ENCODE results near the gene EHD1. TPM values are rescaled to one million over a fixed set of nuclear protein-coding genes. Genes with fewer than 3 reads are reported as not detected.

EHD1 gene
- total RNA-seq, 6 donors from 2014 or later, result 43.0 to 167 (median 103) TPM

DNA sequence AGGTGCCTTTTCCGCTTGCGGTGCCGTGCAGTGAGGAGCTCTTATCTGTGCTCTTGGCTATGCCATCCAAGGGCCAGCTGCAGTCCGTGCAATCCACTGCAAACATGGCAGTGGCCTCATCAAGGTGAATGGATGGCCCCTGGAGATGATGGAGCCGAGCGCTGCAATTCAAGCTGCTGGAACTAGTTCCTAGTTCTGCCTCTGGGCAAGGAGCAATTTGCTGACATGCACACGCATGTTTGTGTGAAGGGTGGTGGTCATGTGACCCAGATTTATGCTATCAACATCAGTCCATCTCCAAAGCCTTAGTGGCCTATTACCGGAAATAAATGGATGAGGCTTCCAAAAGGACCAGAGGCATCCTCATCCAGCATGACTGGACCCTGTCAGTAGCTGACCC, 3.1 kb upstream of the EHD1 start:
- ATAC-seq (ENCODE audit: low FRiP score in 2 of 2) (no peak), DNase-seq (peak in 1 of 2 donors; percentile 17)
- Histone ChIP-seq H3K9me3 (no peaks in the 10 kb centered on the region), H3K27ac (peak overlapping the region in 1 of 4 donors; percentile 11), H3K4me1 (peaks cover 32 to 44% (median 40%) of the 10 kb centered on the region in 4 donors), H3K4me3 (no peak overlapping the region), H3K27me3 (no peaks in the 10 kb centered on the region), H3K36me3 (no peaks in the 10 kb centered on the region)
- WGBS, 2 donors, result 74 to 80% methylated on average over 8 of the region's 8 CpGs
- TF ChIP-seq, protein P1, sequence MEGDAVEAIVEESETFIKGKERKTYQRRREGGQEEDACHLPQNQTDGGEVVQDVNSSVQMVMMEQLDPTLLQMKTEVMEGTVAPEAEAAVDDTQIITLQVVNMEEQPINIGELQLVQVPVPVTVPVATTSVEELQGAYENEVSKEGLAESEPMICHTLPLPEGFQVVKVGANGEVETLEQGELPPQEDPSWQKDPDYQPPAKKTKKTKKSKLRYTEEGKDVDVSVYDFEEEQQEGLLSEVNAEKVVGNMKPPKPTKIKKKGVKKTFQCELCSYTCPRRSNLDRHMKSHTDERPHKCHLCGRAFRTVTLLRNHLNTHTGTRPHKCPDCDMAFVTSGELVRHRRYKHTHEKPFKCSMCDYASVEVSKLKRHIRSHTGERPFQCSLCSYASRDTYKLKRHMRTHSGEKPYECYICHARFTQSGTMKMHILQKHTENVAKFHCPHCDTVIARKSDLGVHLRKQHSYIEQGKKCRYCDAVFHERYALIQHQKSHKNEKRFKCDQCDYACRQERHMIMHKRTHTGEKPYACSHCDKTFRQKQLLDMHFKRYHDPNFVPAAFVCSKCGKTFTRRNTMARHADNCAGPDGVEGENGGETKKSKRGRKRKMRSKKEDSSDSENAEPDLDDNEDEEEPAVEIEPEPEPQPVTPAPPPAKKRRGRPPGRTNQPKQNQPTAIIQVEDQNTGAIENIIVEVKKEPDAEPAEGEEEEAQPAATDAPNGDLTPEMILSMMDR (IDR thresholded peaks at IDR 0.05), result no peak
- no peak for TF ChIP-seq POLR2A (IDR thresholded peaks at IDR 0.05)
- TF ChIP-seq EP300 (IDR thresholded peaks at IDR 0.05), result no peak
- no peak for TF ChIP-seq POLR2AphosphoS5 (IDR thresholded peaks at IDR 0.05)

DNA sequence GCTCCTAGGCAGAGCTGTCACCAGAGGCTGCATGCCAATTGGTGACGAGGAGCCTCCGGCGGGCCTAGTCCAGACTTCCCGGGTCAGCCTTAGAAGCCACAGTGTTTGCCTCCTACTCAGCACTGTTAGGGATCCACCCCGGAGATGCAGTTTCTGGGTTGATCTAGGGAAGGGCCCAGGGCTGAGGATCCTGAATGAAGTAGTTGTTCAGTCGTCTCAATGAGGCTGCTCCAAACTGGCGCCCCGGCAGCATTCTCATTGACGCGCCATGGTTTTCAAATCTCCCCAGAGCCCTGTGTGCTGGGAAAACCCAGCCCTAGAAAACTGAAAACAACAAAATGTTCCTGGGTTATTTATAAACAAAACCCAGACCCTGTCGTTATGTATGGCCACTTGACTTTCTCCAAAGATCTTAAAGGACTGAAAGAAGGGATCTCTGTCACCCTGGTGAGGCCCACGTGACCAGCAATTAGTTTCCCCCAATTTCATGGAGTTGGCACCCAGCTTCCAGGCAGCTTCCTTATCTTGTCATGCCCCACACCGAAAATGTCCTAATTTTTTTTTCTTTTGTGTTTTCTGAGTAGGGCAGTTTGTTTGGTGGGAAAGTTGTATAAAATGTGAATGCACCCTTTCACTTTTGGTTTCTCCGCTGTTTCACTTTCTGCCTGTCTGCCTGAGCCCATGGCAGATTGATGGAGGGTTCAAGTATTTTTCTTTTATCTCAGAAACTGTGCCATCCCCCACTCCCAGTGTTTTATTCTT, 2.0 kb upstream of the EHD1 start:
- no peaks in the 10 kb centered on the region for H3K27me3 ChIP-seq
- peaks cover 42 to 52% (median 46%) of the 10 kb centered on the region in 4 donors for H3K4me1 ChIP-seq
- H3K27ac ChIP-seq, result peak overlapping the region; percentile 91 to 98 (median 93)
- H3K9me3 ChIP-seq, result no peaks in the 10 kb centered on the region
- ATAC-seq (ENCODE audit: low FRiP score in 2 of 2) (no peak), DNase-seq (no peak)
- WGBS, 2 donors, result 71 to 76% methylated on average over 14 of the region's 14 CpGs
- H3K4me3 ChIP-seq, result peak overlapping the region in 1 of 4 donors; percentile 3
- TF ChIP-seq EP300 (IDR thresholded peaks at IDR 0.05) (no peak), POLR2AphosphoS5 (IDR thresholded peaks at IDR 0.05) (no peak), POLR2A (IDR thresholded peaks at IDR 0.05) (no peak)
- TF ChIP-seq, protein P1 (IDR thresholded peaks at IDR 0.05), result no peak
- H3K36me3 ChIP-seq, result peaks cover 0 to 2% (median 0%) of the 10 kb centered on the region in 4 donors

DNA sequence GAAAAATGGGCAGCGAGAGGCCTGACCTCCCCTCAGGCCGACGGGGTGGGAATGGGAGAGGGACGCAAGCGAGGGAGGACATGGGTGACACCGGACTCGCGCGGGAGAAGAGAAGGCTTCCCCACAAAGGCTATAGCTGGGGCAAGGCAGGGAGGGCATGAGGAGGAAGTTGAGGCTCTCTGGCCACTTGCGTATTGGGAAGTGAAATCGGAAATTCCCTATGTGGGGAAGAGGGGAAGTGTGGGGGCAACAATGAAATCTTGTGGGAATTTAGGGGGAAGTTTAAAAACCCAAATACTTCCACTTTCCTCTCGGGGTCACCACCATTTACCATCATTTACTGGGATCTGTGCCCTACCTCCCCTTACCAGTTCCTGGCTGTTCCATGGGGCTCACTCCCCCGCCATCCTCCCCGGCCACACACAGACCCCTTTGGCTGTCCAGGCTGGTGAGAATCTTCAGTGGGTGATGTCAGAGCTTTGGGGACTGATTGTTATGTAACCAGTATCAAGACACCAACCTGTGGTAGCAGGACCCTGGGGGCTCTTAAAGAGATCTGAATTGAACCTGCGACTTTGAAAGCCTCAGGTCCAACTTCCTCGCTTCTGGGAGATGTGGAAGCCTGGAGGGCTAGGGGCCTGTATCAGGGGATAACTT, 951 bp upstream of the EHD1 start:
- ATAC-seq (ENCODE audit: low FRiP score in 2 of 2) (peak in 1 of 2 donors; percentile 31), DNase-seq (peak in 1 of 2 donors; percentile 61)
- TF ChIP-seq, protein P1 (IDR thresholded peaks at IDR 0.05), result no peak
- no peak for TF ChIP-seq POLR2AphosphoS5 (IDR thresholded peaks at IDR 0.05)
- TF ChIP-seq POLR2A (IDR thresholded peaks at IDR 0.05), result no peak
- TF ChIP-seq EP300 (IDR thresholded peaks at IDR 0.05), result no peak
- Histone ChIP-seq H3K4me3 (peak overlapping the region; percentile 43 to 96 (median 72)), H3K4me1 (peaks cover 45 to 59% (median 55%) of the 10 kb centered on the region in 4 donors), H3K27me3 (no peaks in the 10 kb centered on the region), H3K27ac (peak overlapping the region; percentile 91 to 98 (median 93)), H3K36me3 (peaks cover 0 to 4% (median 2%) of the 10 kb centered on the region in 4 donors), H3K9me3 (no peaks in the 10 kb centered on the region)
- WGBS, 2 donors, result 13% methylated on average over 16 of the region's 16 CpGs

DNA sequence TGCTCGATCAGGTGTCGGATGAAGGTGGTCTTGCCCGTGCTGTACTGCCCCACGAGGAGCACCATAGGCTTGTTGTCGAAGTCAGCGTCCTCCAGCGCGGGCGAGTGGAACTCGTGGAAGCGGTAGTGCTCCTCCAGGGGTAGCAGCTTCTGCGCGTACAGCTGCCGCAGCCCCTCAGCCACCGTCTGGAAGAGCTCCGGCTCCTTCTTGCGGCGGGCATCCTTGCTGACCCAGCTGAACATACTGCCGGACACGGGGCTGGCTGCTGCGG, 263 bp downstream of the EHD1 start:
- no peaks in the 10 kb centered on the region for H3K9me3 ChIP-seq
- H3K36me3 ChIP-seq, result peaks cover 3 to 14% (median 9%) of the 10 kb centered on the region in 4 donors
- peak; percentile 0 to 44 for ATAC-seq (ENCODE audit: low FRiP score in 2 of 2)
- H3K27me3 ChIP-seq, result no peaks in the 10 kb centered on the region
- no peak for DNase-seq
- peak overlapping the region; percentile 62 to 96 (median 79) for H3K4me3 ChIP-seq
- peak overlapping the region; percentile 80 to 98 (median 92) for H3K27ac ChIP-seq
- WGBS, 2 donors, result no CpG with 5 or more reads among the region's 21 CpGs
- H3K4me1 ChIP-seq, result peaks cover 50 to 66% (median 58%) of the 10 kb centered on the region in 4 donors
- TF ChIP-seq POLR2A (IDR thresholded peaks at IDR 0.05) (no peak), POLR2AphosphoS5 (IDR thresholded peaks at IDR 0.05) (no peak), EP300 (IDR thresholded peaks at IDR 0.05) (no peak)
- TF ChIP-seq, protein P1 (IDR thresholded peaks at IDR 0.05), result no peak

All from upper lobe of left lung (tissue), 6 donors.